Kidney epithelial cell (primary cell): ENCODE results near the gene KMT2A. TPM values are rescaled to one million over a fixed set of nuclear protein-coding genes. Genes with fewer than 3 reads are reported as not detected.

Experiments used
- DNase-seq: peaks from one replicate; pipeline ENCODE4 v3.0.0-alpha.2; 2010; ENCODE audit warnings: low read depth
- H3K27me3 ChIP-seq: 2 replicates; pipeline ENCODE4 v1.6.0; 2011; ENCODE audit warnings: low read length; ENCODE audit not compliant: control insufficient read depth, insufficient read depth
- H3K36me3 ChIP-seq: 2 replicates; pipeline ENCODE4 v1.5.1; 2011; ENCODE audit warnings: low read length; ENCODE audit not compliant: control insufficient read depth, insufficient read depth
- H3K4me3 ChIP-seq: 2 replicates; pipeline ENCODE4 v1.5.1; 2011; ENCODE audit warnings: low read depth, mild to moderate bottlenecking, control low read depth, low read length
- CTCF ChIP-seq: IDR thresholded peaks from 2 replicates; pipeline ENCODE4 v1.5.1; 2011; ENCODE audit warnings: mild to moderate bottlenecking, moderate library complexity, low read length, control low read depth, inconsistent platforms; ENCODE audit not compliant: insufficient read depth, poor library complexity, severe bottlenecking
- total RNA-seq: library from RNA; depleted of rRNA; stranded (reverse); fragments of >200 nt; gene quantifications from 2 replicates; pipeline ENCODE4 v1.2.3, GENCODE V29; 2015

KMT2A gene
- total RNA-seq, 1 donor from 2014 or later = 42.2 TPM

GRCh38 chr11:118511601-118512000, 75.3 kb downstream of the KMT2A start:
- Histone ChIP-seq H3K4me3 (no peak overlapping the region), H3K27me3 (no peaks in the 10 kb centered on the region), H3K36me3 (peaks cover 4% of the 10 kb centered on the region)
- no peak for TF ChIP-seq CTCF
- no peak for DNase-seq

GRCh38 chr11:118514103-118514502, 77.8 kb downstream of the KMT2A start:
- Histone ChIP-seq H3K4me3 (no peak overlapping the region), H3K36me3 (peaks cover 4% of the 10 kb centered on the region), H3K27me3 (no peaks in the 10 kb centered on the region)
- DNase-seq = no peak
- no peak for TF ChIP-seq CTCF

- peaks cover 6% of the 10 kb centered on the region for H3K36me3 ChIP-seq
Measured at GRCh38 chr11:118519549-118519948, 83.3 kb downstream of the KMT2A start.

GRCh38 chr11:118521892-118522311, 85.6 kb downstream of the KMT2A start:
- peaks cover 6% of the 10 kb centered on the region for H3K36me3 ChIP-seq
- H3K4me3 ChIP-seq = no peak overlapping the region
- no peak for DNase-seq
- no peak for TF ChIP-seq CTCF
- no peaks in the 10 kb centered on the region for H3K27me3 ChIP-seq

More at GRCh38 chr11:118519549-118519948, 83.3 kb downstream of the KMT2A start:
- Histone ChIP-seq H3K4me3 (no peak overlapping the region), H3K27me3 (no peaks in the 10 kb centered on the region)
- DNase-seq = no peak
- no peak for TF ChIP-seq CTCF

GRCh38 chr11:118522571-118523072, 86.3 kb downstream of the KMT2A start:
- Histone ChIP-seq H3K36me3 (peaks cover 6% of the 10 kb centered on the region), H3K4me3 (no peak overlapping the region), H3K27me3 (no peaks in the 10 kb centered on the region)
- no peak for DNase-seq
- TF ChIP-seq CTCF = peak; percentile 60

GRCh38 chr11:118524356-118524755, 88.1 kb downstream of the KMT2A start:
- peaks cover 6% of the 10 kb centered on the region for H3K36me3 ChIP-seq
- no peak for TF ChIP-seq CTCF
- no peak for DNase-seq
- H3K27me3 ChIP-seq = no peaks in the 10 kb centered on the region
- H3K4me3 ChIP-seq = no peak overlapping the region
